HG02943 (cell line): Measurements from ENCODE around the gene IRF8.
"Not testable (repeated sequence)": the region's sequence is repeated elsewhere in the genome, so short reads cannot be mapped to it uniquely, and the experiment has no call there.

Source experiments
- ATAC-seq: cut with Tn5 transposase; IDR thresholded peaks from one replicate; pipeline ENCODE4 v1.9.1; 2021; ENCODE audit warnings: mild to moderate bottlenecking, low read depth, moderate library complexity; ENCODE audit not compliant: unreplicated experiment

The IRF8 gene

GRCh38 chr16:85867189-85867588 lies 31.8 kb upstream of the IRF8 start:
- ATAC-seq, result no peak

- ATAC-seq, result no peak
These were observed 30.5 kb upstream of the IRF8 start for GRCh38 chr16:85868495-85868894.

- no peak for ATAC-seq
These were observed 29.8 kb upstream of the IRF8 start for GRCh38 chr16:85869206-85869605.

- ATAC-seq, result no peak
These were observed 29.0 kb upstream of the IRF8 start for GRCh38 chr16:85869785-85870558.

GRCh38 chr16:85871756-85872155 lies 27.2 kb upstream of the IRF8 start:
- ATAC-seq, result no peak

GRCh38 chr16:85872734-85873133 lies 26.2 kb upstream of the IRF8 start:
- no peak for ATAC-seq

GRCh38 chr16:85873153-85873552 lies 25.8 kb upstream of the IRF8 start:
- no peak for ATAC-seq

GRCh38 chr16:85874031-85874430 lies 24.9 kb upstream of the IRF8 start:
- ATAC-seq, result not testable (repeated sequence)

GRCh38 chr16:85878407-85878806 lies 20.6 kb upstream of the IRF8 start:
- no peak for ATAC-seq

GRCh38 chr16:85878875-85879274 lies 20.1 kb upstream of the IRF8 start:
- ATAC-seq, result no peak

- no peak for ATAC-seq
These were observed 19.4 kb upstream of the IRF8 start for GRCh38 chr16:85879549-85879948.

- no peak for ATAC-seq
These were observed 18.8 kb upstream of the IRF8 start for GRCh38 chr16:85879975-85880831.

- ATAC-seq, result no peak
These were observed 18.1 kb upstream of the IRF8 start for GRCh38 chr16:85880861-85881260.

GRCh38 chr16:85881436-85881835 lies 17.5 kb upstream of the IRF8 start:
- ATAC-seq, result no peak

GRCh38 chr16:85882181-85882810 lies 16.7 kb upstream of the IRF8 start:
- no peak for ATAC-seq

GRCh38 chr16:85883813-85884212 lies 15.1 kb upstream of the IRF8 start:
- no peak for ATAC-seq

- ATAC-seq, result no peak
These were observed 14.0 kb upstream of the IRF8 start for GRCh38 chr16:85884808-85885463.

- no peak for ATAC-seq
These were observed 13.4 kb upstream of the IRF8 start for GRCh38 chr16:85885537-85885936.

GRCh38 chr16:85888405-85889331 lies 10.3 kb upstream of the IRF8 start:
- peak; percentile 82 for ATAC-seq
